DMS 273 (cell line): Measurements from ENCODE around the gene ZDHHC17.

Experiments
- DNase-seq: peaks from one replicate; lab custom pipeline; 2025; ENCODE audit not compliant: unreplicated experiment; lab: John Stamatoyannopoulos, UW

Gene ZDHHC17

DNA sequence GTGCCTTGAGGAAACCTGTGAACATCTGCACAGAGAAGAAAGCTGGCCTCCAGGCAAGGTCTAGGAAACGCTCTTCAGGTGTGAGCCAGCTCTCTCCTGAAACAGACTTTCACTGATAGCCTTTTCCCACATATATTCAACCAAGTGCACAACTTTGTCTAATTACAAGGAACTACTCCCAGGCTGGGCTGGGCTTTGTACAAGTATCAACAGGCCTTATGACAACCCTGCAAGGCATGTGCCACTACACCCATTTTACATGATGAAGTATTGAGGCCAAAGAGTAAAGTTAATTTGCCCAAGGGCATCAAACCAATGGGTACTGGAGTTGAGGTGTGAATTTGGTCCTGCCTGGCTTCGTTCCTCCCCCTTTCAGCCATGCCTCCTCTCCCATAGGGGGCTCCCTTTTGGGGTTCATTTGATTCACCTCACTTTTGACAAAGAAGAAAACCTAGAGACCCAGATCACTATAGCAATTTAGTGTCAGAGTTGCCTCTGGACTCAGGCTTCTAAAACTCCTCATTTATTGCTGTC lies 112.8 kb downstream of the ZDHHC17 start:
- DNase-seq, result peak; percentile 7

DNA sequence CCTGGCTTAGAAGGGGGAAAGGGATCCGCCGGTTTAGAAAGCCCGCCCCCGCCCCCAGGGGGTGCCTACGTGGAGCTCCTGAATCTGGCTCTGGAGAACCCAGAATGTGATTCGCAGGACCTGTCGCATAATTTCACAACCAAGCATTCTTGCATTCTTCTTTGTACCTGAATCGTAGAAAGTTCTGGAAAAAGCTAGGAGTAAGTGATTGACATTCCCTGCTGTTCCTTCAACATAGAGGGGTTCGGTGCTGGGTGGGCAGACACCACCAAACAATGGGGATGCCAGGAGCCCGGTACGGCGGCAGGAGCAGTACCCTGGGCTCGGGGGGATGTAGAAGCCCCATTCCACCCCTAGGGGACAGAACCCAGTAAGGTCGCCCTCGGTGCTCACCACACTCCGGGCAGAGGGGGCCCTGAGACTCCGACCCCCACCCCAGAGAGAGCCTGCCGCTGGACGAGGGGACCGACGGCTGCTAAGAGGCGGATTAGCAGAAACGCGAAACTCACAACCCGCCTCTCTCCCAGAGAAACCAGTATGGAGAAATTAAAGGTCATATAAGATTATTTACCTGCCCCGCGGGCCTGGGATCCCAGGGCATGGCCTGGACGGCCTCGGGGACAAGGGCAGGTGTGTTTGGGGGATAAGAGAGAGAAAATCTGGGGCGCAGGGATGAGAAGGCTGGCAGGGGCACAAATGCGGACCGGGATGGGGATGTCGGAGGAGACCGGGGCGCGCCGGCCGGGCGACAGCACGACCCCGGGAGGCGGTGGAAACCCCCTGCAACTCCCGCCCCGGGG lies 114.4 kb downstream of the ZDHHC17 start:
- peak; percentile 67 for DNase-seq

DNA sequence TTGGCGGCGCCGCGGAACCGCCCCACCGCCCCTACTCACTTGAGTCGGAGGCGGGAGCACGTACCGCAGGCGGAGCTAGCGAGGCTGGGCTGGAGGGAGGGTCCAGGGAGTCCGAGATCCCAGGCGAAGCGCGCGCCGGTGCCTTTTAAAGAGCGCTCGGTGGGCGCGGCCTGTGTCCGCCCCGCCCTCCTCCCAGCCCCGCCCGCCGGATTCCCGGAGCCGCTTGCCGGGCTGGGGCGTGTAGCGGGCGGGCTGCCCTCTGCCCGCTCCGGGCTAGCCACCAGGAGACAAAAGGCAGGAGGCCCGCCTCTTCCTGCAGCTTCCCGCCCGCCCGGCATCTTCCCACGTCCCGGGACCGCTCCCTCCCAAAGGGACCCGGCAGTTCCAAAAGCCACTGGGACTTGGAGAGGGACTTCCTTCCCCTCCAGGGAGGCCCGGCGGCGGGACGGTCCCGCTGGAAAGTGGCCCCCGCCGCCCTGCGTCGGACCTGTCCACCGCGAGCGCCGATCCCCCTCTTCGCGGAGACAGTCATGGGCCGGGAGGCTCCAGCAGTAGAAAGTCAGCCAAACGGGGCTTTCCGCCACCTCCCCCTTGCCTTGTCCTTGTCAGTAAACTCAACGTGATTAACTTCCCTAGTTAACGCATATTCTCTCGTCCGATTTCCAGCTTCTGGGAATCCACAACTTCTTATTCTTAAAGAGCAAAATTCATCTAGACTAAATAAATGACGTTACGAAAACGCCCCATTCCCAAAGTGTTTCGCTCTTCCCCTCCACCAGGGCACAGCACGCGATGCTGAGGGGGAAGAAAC lies 115.2 kb downstream of the ZDHHC17 start, which contains the start of gene CSRP2:
Gene CSRP2 (minus strand): TSS at position 121 of the 811 bp plus-strand sequence. CDS start 12,759 bp downstream, outside the sequence.
- DNase-seq, result peak; percentile 94

DNA sequence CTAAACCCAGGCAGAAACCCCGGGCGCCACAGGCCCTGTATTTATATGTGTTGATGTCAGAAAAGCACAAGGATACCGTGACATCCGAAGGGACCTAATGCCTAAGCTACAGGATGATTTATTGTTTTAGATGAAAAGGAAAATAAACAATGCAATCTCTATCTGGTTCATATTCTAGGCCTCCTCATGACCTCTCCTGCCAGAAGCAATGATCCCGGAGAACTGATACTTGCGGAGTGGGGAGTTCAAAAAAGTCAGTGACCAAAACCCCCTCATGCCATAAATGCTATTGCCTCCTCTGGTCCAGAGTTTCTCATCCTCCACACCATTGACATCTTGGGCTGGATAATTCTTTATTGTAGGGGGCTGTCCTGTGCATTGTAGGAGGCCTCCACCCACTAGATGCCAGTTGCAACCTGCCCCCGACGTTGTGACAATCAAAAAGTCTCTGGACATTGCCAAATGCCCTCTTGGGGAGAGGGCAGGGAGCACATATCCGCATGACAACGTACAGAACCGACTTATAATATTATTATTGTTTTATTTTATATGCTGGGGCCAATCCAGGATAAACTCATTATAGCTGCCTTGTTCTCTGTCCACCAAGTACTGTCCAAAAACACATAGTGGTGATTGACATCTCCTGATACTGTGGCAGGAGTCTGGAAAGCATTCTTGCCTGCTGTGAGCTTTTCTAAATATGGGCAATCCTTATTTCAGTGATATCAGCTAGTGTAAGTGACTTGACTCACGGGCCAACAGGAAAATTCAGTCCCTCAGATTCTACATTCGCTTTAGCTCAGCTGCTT lies 116.0 kb downstream of the ZDHHC17 start:
- DNase-seq, result no peak

DNA sequence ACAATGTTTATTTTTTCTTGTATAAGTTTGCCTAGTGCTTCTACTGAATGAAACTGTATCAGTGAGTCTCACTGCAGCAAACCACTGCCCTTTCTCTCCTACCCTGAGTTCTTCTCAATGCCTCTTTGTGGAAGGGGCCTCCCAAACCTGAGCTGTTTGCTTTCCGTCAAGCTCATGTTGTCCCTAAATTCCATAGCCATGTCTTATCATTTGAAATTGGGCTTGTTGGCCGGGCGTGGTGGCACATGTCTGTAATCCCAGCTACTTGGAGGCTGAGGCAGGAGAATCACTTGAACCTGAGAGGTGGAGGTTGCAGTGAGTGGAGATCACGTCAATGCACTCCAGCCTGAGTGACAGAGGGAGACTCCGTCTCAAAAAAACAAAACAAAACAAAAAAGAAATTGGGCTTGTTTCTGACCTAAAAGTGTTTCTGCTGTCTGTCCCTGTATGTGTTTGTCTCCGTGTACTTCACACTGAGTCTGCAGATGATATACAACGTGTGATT lies 116.7 kb downstream of the ZDHHC17 start:
- DNase-seq, result no peak

DNA sequence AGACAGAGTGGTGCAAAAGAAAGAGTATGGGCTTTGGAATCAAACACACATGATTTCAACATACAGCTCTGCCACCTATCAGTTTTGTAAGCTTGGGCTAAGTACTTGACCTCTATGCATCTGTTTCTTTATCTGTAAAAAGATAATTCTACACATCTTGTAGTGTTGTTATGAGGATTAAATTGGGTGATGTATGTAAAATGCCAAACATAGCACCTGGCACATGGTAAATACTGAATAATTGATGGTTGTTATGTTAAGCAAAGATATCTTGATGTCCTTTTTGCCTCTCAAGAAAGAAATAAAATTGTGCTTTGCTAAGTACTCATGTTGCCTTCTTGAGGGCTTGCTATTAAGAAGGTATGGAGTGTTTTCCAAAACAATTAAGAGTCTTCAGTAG lies 117.2 kb downstream of the ZDHHC17 start:
- DNase-seq, result no peak

DNA sequence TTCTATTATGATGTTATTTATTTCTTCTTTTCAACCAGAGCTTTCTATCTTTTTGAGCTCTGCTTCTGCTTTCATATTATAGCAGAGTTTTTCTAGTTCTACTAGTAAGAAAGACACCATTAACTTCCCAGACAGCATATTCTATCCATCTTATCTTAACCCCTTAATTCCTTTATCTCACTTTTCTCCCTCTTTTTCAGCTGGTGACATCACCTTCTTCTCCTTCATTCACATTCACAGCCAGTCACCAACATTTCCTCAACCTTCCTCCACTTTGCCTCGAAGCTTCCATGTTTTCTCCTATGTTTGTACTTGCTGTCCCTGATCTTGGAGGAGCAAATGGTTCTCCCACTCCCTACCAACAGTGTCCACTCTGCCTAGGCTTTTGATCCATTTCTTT lies 118.5 kb downstream of the ZDHHC17 start:
- no peak for DNase-seq

DNA sequence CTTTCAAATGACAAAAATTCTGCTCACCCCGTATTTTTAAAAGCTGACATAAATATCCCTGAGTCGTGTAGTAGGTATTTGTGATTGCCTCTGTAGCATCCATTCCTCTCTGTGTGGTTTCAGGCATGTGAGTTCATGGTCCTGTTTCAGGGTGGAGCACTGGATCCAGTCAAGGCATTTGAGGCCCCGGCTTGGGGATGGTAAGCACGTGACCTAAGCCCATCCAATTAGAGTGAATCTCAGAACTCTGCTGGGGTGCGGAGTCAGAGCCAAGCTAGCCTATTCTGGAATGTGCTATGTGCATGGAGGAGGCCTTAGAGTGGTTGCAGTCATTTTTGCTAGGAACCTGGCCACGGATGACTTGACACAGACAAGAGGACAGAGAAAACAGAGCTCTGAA lies 119.2 kb downstream of the ZDHHC17 start:
- DNase-seq, result no peak

DNA sequence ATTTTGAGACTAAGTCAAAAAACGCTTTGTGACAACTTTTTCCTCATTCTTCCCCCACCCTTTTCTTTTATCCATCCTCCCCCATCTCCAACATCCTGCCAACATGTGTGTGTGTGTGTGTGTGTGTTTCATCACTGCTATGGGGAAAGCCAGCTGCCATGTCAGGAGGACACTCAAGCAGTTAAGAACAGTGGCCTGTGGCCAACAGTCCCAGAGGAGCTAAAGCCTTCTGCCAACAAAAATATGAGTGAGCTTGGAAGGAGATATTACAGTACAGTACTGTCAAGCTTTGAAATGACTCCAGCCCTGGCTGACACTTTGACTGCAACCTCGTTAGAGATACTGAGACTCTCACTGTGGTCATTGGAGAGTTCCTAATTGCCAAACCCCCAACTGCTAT lies 119.9 kb downstream of the ZDHHC17 start:
- peak; percentile 81 for DNase-seq

DNA sequence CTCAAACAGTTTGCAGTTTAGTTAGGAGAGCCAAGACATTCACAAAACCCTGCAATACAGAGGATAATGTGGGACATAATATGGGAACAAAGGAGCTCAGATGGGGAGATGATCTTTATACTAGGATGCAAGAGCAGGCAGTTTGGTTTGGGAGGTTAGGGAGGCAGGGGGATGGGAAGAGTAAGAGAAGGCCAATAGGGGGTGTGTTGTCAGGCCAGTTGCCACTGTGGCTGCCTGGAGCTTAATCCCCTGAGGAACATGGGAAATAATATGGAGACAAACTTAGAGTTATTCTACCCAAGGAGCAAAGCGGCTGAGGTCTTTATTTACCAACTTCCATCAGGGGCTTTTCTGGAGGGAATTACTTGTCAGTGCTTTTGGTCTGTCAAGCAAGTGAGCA lies 124.9 kb downstream of the ZDHHC17 start:
- DNase-seq, result no peak

DNA sequence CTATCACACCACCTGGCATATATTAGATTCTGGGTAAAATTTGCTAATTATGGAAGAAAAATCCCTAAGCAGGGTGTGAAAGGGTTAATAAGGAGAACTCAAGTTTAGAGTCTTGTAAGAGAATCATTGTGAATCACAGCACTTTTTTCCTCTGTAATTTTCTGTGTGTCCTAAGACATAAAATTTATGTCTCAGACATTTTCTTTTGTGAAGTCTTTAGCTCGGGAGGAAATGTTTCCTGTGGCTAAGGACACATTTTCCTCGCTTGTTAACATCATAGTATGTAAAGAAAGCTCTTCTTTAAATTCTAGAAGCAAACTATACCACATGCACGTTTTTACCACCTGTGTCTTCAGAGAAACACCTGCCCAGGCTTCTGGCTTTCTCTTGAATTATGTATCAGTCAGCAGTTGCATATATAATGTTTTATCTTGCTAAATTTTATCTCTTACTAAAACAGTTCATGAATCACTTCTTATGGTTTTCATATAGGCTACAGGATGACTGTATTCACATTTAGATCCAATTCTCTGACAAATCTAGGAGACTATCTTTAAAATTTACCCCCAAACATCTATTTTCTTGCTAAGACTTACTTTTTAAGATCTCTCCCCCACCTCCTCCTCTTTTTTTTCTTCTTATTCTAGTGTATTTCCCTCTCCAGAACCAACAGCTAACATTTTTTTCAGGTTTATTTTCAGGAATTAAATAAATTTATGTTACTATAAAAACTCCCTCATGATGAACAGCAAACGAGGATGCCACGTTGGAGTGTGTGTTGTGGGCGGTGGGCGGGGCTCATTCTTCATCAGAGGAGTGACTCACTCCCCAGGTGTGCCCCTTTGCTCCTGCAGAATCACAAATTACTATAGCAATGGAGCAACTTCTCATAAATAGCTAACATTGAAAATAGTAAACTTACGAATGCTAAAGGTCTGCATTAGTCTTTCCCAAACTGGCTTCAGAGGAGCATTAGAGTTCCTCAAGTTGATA lies 126.5 kb downstream of the ZDHHC17 start:
- DNase-seq, result no peak

DNA sequence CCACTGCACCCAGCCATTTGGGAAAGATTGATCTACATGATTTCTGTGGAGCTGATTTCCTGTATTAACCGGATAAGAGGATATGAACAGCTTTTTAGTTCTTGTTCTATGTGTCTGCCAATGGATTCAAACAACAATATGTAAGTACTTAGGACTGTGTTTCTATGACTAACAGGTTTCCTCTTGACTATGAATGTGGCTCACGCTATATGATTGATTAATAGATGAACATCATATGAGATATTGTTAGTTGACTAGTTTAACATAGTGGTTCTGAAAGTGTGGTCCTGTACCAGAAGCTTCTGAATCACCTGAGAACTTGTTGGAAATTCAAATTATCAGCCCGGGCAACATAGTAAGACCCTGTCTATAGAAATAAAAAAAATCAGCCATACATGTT lies 127.7 kb downstream of the ZDHHC17 start:
- no peak for DNase-seq

DNA sequence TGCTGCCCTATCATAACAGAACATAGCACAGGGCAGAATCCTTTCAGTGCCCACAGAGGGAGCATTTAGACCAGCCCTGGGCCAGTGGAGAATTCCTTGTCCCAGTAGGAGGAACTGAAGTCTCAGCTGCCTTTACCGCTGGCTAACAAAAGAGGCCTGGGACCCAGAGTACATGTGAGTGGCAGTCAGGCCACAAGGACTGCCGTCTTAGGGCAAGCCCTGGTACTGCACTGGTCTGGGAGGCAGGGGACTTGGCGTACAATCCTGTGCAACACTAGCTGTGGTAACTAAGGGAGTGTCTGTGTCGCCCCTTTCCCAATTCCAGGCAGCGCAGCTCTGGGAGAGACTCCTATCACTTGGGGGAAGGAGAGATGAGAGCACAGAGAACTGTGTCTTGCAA lies 131.9 kb downstream of the ZDHHC17 start:
- DNase-seq, result no peak

DNA sequence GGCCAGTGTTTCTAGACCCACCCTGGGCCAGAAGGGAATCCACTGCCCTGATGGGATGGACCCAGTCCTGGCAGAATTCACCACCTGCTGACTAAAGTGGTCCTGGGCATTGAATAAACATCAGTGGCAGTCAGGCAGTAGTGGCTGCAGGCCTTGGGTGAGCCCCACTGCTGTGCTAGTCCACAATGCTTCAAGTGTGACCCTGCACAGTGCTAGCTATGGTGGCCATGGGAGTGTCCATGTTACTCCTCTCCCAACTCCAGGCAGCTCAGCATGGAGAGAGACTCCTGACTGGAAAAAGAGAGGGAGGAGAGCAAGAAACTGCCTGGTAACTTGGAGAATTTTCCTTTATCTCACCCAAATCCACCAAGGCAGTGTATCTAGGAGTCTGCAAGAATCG lies 132.4 kb downstream of the ZDHHC17 start:
- DNase-seq, result no peak

DNA sequence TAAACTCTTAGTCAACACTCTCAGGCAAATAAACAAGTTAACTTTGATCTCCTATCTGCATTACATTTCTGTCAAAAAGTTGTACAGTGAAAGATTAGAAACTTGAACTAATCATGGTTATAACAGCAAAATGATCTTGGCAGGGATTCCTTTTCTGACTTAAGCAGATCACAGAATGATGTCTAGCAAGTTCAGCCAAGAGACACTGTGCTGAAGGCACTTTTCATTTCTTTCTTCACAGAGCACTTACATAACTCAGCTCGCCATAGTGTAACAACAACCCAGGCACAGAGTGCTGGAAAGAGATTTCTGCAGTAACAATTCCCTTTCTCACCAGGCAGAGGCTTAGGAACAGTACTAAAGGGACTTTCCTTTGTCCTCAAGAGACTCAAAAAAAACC lies 134.5 kb downstream of the ZDHHC17 start:
- no peak for DNase-seq

DNA sequence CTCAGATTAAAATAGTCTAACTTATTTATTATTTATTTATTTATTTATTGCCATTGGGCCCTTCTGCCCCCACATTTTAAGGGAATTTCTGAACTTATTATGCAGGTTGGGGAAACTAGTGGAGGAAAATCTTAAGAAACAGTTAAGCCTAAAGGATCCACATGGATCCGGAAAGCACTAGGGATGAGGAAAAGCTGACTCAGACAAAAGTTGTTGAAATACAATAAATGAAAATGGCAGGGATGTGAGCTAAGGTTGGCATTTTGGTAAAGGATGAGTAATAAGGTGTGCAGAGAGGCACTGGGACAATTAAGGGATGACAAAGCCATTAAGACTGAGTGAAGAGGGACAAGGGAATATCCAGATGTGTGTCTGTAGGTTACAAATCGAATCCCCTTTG lies 135.6 kb downstream of the ZDHHC17 start:
- DNase-seq, result no peak

DNA sequence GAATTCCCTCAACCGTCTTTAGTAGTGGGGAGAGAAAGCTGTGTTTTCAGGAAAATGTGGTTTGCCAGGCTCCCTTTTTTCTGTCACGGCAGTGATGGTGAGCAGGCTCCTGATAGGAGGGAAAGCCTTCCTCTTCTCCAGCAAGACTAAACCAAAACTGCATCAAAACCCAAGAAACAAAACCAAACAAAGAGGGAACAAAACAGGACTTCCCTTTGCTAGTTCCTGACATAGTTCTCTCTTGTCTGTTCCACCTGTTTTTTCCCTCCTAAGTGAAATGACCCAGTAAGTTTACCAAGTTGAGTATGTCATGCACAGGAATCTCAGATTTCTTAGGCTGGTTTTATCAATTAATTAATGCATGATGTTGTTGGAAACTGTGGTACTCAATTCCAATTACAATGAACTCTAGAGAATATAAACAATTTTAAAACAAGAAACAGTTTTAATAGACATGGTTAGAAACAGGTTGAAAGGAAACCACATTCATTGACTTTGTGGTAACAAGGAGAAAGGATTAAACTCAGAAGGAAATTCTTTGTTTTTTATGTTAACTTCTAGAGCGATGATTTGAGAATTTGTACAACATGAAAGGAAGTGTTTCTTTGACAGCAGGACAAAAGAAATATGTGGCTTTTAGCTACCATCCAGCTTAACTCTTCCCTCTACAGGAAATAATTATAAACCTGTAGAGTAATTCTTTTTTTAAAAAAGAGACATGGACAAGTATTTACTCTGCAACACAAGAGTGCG lies 137.9 kb downstream of the ZDHHC17 start:
- no peak for DNase-seq
